BLaER1 (cell line): ENCODE results near the gene UBASH3B.

Source experiments
- H3K27ac ChIP-seq: shearing (Covaris generic); formaldehyde crosslinking; 2 replicates; pipeline ENCODE4 v1.8.1; 2022
- H3K27me3 ChIP-seq: shearing (Covaris generic); formaldehyde crosslinking; 2 replicates; pipeline ENCODE4 v1.8.1; 2022
- H3K36me3 ChIP-seq: shearing (Covaris generic); formaldehyde crosslinking; 2 replicates; pipeline ENCODE4 v1.8.1; 2022
- H3K4me1 ChIP-seq: shearing (Covaris generic); formaldehyde crosslinking; 2 replicates; pipeline ENCODE4 v1.8.1; 2022
- H3K4me2 ChIP-seq: shearing (Covaris generic); formaldehyde crosslinking; 2 replicates; pipeline ENCODE4 v1.8.1; 2022
- H3K4me3 ChIP-seq: shearing (Covaris generic); formaldehyde crosslinking; 2 replicates; pipeline ENCODE4 v1.8.1; 2022
- H3K9ac ChIP-seq: shearing (Covaris generic); formaldehyde crosslinking; 2 replicates; pipeline ENCODE4 v1.8.1; 2022
- H3K9me3 ChIP-seq: shearing (Covaris generic); formaldehyde crosslinking; 2 replicates; pipeline ENCODE4 v1.8.1; 2022
- H4K20me1 ChIP-seq: shearing (Covaris generic); formaldehyde crosslinking; 2 replicates; pipeline ENCODE4 v1.8.1; 2022
- Cebpa-rat ChIP-seq: shearing (Covaris generic); IDR thresholded peaks from 2 replicates; pipeline ENCODE4 v1.8.1; 2022

UBASH3B gene

GRCh38 chr11:122863704-122864326 is 208.3 kb downstream of the UBASH3B start:
- no peak overlapping the region for H3K27ac ChIP-seq
- no peak overlapping the region for H3K4me3 ChIP-seq
- no peaks in the 10 kb centered on the region for H4K20me1 ChIP-seq
- no peaks in the 10 kb centered on the region for H3K27me3 ChIP-seq
- no peaks in the 10 kb centered on the region for H3K36me3 ChIP-seq
- no peaks in the 10 kb centered on the region for H3K4me1 ChIP-seq
- H3K4me2 ChIP-seq = no peak overlapping the region
- no peaks in the 10 kb centered on the region for H3K9me3 ChIP-seq
- no peak overlapping the region for H3K9ac ChIP-seq
- no peak for TF ChIP-seq Cebpa-rat
